Chondrocyte (in vitro differentiated cells): Measurements from ENCODE around the gene BTBD8. TPM values are rescaled to one million over a fixed set of nuclear protein-coding genes. Genes with fewer than 3 reads are reported as not detected.

Experiments
- DNase-seq: peaks from one replicate; pipeline ENCODE4 v3.0.0; 2021; ENCODE audit warnings: mixed read lengths, low spot score
- H3K27ac Mint-ChIP-seq: one replicate; pipeline ENCODE4 v1.8.0; 2021; ENCODE audit warnings: mild to moderate bottlenecking, moderate library complexity, mixed read lengths; ENCODE audit not compliant: unreplicated experiment
- H3K27me3 Mint-ChIP-seq: 2 replicates; pipeline ENCODE4 v1.8.0; 2021; ENCODE audit warnings: low read depth, mixed read lengths
- H3K36me3 Mint-ChIP-seq: 2 replicates; pipeline ENCODE4 v1.8.0; 2021; ENCODE audit warnings: low read depth, mixed read lengths
- H3K4me1 Mint-ChIP-seq: 2 replicates; pipeline ENCODE4 v1.8.0; 2021; ENCODE audit warnings: low read depth, mild to moderate bottlenecking, mixed read lengths
- H3K4me3 Mint-ChIP-seq: one replicate; pipeline ENCODE4 v1.8.0; 2021; ENCODE audit warnings: mild to moderate bottlenecking, moderate library complexity, mixed read lengths; ENCODE audit not compliant: unreplicated experiment
- H3K9me3 Mint-ChIP-seq: 2 replicates; pipeline ENCODE4 v1.8.0; 2021; ENCODE audit warnings: low read depth, mixed read lengths
- CTCF ChIP-seq: fragments of 200-600 bp; sonication (generic); IDR thresholded peaks from 2 replicates; pipeline ENCODE4 v1.5.0; 2021; ENCODE audit warnings: antibody characterized with exemption, mild to moderate bottlenecking, moderate library complexity
- total RNA-seq: library from RNA; stranded (reverse); gene quantifications from 3 replicates; pipeline ENCODE4 v1.2.1, GENCODE V29; 2021

BTBD8 gene
- total RNA-seq, 1 donor from 2014 or later: 2.3 TPM

GRCh38 chr1:92105546-92106081, 25.5 kb downstream of the BTBD8 start:
- Mint-ChIP-seq H3K4me1 (no peaks in the 10 kb centered on the region), H3K27me3 (no peaks in the 10 kb centered on the region), H3K36me3 (peaks cover 3% of the 10 kb centered on the region), H3K27ac (no peak overlapping the region), H3K9me3 (no peaks in the 10 kb centered on the region), H3K4me3 (no peak overlapping the region)
- no peak for TF ChIP-seq CTCF
- no peak for DNase-seq

GRCh38 chr1:92108631-92109030, 28.5 kb downstream of the BTBD8 start:
- no peaks in the 10 kb centered on the region for H3K9me3 Mint-ChIP-seq

DNA sequence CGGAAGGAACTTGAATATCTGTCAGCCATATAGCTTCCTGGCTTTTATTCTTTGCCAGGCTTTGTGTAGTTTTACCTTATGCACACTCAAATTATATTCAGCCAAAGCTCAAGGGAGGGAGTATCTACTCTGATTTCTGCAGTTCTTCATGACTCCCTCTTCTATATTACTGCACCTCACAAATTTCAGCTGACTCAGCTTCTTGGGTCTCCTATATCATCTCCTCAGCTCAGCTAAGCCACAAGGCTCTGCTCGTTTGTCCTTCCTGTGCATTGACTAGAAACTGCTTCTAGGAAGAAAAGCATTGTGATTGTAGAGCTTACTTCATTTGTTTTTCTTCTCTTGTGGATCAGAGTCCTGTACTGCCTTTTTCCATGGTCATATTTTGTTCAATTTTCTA, 37.4 kb downstream of the BTBD8 start:
- no peaks in the 10 kb centered on the region for H3K36me3 Mint-ChIP-seq
- no peaks in the 10 kb centered on the region for H3K9me3 Mint-ChIP-seq
- H3K27ac Mint-ChIP-seq: no peak overlapping the region
- TF ChIP-seq CTCF: no peak
- no peak overlapping the region for H3K4me3 Mint-ChIP-seq
- no peaks in the 10 kb centered on the region for H3K27me3 Mint-ChIP-seq
- DNase-seq: no peak
- H3K4me1 Mint-ChIP-seq: no peaks in the 10 kb centered on the region

More at GRCh38 chr1:92108631-92109030, 28.5 kb downstream of the BTBD8 start:
- Mint-ChIP-seq H3K4me1 (no peaks in the 10 kb centered on the region), H3K4me3 (no peak overlapping the region), H3K27me3 (no peaks in the 10 kb centered on the region), H3K36me3 (peaks cover 3% of the 10 kb centered on the region), H3K27ac (no peak overlapping the region)
- no peak for TF ChIP-seq CTCF
- DNase-seq: no peak

DNA sequence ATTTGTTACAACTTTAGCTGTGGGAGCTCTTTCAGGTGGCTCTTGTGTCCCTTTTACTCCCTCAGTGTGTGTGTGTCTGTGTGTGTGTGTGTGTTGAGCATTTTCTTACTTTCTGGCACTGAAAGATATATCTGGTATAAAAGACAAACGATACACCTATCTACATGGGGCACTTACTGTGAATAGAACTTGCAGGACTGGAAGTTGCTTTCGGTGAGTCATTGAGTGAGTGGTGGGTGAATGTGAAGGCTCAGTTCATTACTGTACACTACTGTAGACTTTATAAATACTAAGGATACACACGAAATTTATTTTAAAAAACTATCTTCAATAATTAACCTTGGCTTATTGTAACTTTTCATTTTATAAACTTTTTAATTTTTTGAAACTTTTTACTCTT, 38.7 kb downstream of the BTBD8 start:
- no peak for TF ChIP-seq CTCF
- Mint-ChIP-seq H3K9me3 (no peaks in the 10 kb centered on the region), H3K36me3 (no peaks in the 10 kb centered on the region), H3K27me3 (no peaks in the 10 kb centered on the region), H3K4me3 (no peak overlapping the region), H3K4me1 (no peaks in the 10 kb centered on the region), H3K27ac (no peak overlapping the region)
- DNase-seq: no peak

GRCh38 chr1:92123868-92124267, 43.7 kb downstream of the BTBD8 start:
- TF ChIP-seq CTCF: no peak
- no peak overlapping the region for H3K4me3 Mint-ChIP-seq
- DNase-seq: no peak
- no peaks in the 10 kb centered on the region for H3K27me3 Mint-ChIP-seq
- no peaks in the 10 kb centered on the region for H3K4me1 Mint-ChIP-seq
- H3K9me3 Mint-ChIP-seq: no peaks in the 10 kb centered on the region
- no peak overlapping the region for H3K27ac Mint-ChIP-seq
- no peaks in the 10 kb centered on the region for H3K36me3 Mint-ChIP-seq
